T-helper 1 cell (primary cell): Measurements from ENCODE around the gene OR5AU1.

ENCODE experiments used
- DNase-seq, 5 donors: peaks; one replicate each; pipeline ENCODE4 v3.0.0-alpha.2; 2012 to 2020

The OR5AU1 gene

GRCh38 chr14:21106498-21107282 lies 49.2 kb downstream of the OR5AU1 start:
- DNase-seq, result peak; percentile 44 to 70 (median 61)

GRCh38 chr14:21106176-21106497 lies 49.7 kb downstream of the OR5AU1 start:
- DNase-seq, result no peak

GRCh38 chr14:21105095-21105494 lies 50.8 kb downstream of the OR5AU1 start:
- DNase-seq, result no peak
